ENCODE measurements around the gene MON2. TPM values are rescaled to one million over a fixed set of nuclear protein-coding genes. Genes with fewer than 3 reads are reported as not detected.
A peak's percentile ranks its signal among the peaks of the same experiment; 100 is the strongest.

MON2 gene
- total and polyA plus RNA-seq, 2 of the 13 experiments (the other 11 are each of a cell fraction or from before 2014, with no cell fraction given) = 10.5 to 24.8 TPM

- TF ChIP-seq HMGXB3 (CRISPR knock-in tag; IDR thresholded peaks at IDR 0.05; ENCODE audit: borderline replicate concordance) = no peak
- TF ChIP-seq MTF1 (CRISPR knock-in tag; IDR thresholded peaks at IDR 0.05) = no peak
- TF ChIP-seq U2AF2 (IDR thresholded peaks at IDR 0.05; ENCODE audit: low read depth, low read length) = no peak
- TF ChIP-seq NFKBIZ (CRISPR knock-in tag; IDR thresholded peaks at IDR 0.05) = no peak
- TF ChIP-seq ZNF704 (CRISPR knock-in tag; IDR thresholded peaks at IDR 0.05; ENCODE audit: borderline replicate concordance) = no peak
- no peak for TF ChIP-seq ZNF33B (CRISPR knock-in tag; IDR thresholded peaks at IDR 0.05)
- no peak for TF ChIP-seq ZNF225 (CRISPR knock-in tag; IDR thresholded peaks at IDR 0.05)
- TF ChIP-seq ZFP37 (CRISPR knock-in tag; IDR thresholded peaks at IDR 0.05; ENCODE audit: borderline replicate concordance) = no peak
- TF ChIP-seq DRAP1 (CRISPR knock-in tag; IDR thresholded peaks at IDR 0.05) = no peak
- TF ChIP-seq ZFP90 (CRISPR knock-in tag; IDR thresholded peaks at IDR 0.05; ENCODE audit: borderline replicate concordance) = no peak
- TF ChIP-seq ZNF503 (CRISPR knock-in tag; IDR thresholded peaks at IDR 0.05) = no peak
- no peak for TF ChIP-seq ZNF740 (CRISPR knock-in tag; IDR thresholded peaks at IDR 0.05)
- TF ChIP-seq ZNF317 (CRISPR knock-in tag; IDR thresholded peaks at IDR 0.05) = peak; percentile 76
- TF ChIP-seq ZNF75D (CRISPR knock-in tag; IDR thresholded peaks at IDR 0.05; ENCODE audit: borderline replicate concordance) = no peak
- no peak; the same call in none of the 2 replicates for TF ChIP-seq POLR2G (IDR thresholded peaks at IDR 0.05; ENCODE audit: low read depth, low read length)
- no peak for TF ChIP-seq GTF2F1 (IDR thresholded peaks at IDR 0.05; ENCODE audit: low read length)
- TF ChIP-seq SMARCE1 (IDR thresholded peaks at IDR 0.05; ENCODE audit: borderline replicate concordance) = no peak
- no peak for TF ChIP-seq RBAK (CRISPR knock-in tag; IDR thresholded peaks at IDR 0.05)
- TF ChIP-seq NR2F2 (IDR thresholded peaks at IDR 0.05; ENCODE audit: borderline replicate concordance, low read depth) = no peak; the same call in 1 of the 2 replicates
- TF ChIP-seq STAG1 (CRISPR knock-in tag; IDR thresholded peaks at IDR 0.05) = peak; percentile 46
- TF ChIP-seq ZEB1 (IDR thresholded peaks at IDR 0.05; ENCODE audit: insufficient replicate concordance, low read depth) = no peak
- TF ChIP-seq SKI (IDR thresholded peaks at IDR 0.05; ENCODE audit: partially characterized antibody) = no peak
Observed at GRCh38 chr12:62631471-62632410, 165.1 kb downstream of the MON2 start (continued).
